Measurements from ENCODE around the gene NCOA4. TPM values are rescaled to one million over a fixed set of nuclear protein-coding genes. Genes with fewer than 3 reads are reported as not detected.
"Not testable (repeated sequence)": the region's sequence is repeated elsewhere in the genome, so short reads cannot be mapped to it uniquely, and the experiment has no call there.

The NCOA4 gene
- total RNA-seq, 1 donor from 2014 or later: 101 TPM

- Mint-ChIP-seq H3K4me1 (ENCODE audit: low read depth) (no peaks in the 10 kb centered on the region), H3K36me3 (ENCODE audit: low read depth) (no peaks in the 10 kb centered on the region), H3K27me3 (ENCODE audit: insufficient read depth) (peaks cover 5% of the 10 kb centered on the region), H3K4me3 (no peak overlapping the region), H3K9me3 (no peaks in the 10 kb centered on the region), H3K27ac (no peak overlapping the region)
- intact Hi-C loops (cut with micrococcal nuclease): no loop called here
- DNase-seq (ENCODE audit: low spot score): no peak
Measured at GRCh38 chr10:46062723-46063428, 32.5 kb upstream of the NCOA4 start.

DNA sequence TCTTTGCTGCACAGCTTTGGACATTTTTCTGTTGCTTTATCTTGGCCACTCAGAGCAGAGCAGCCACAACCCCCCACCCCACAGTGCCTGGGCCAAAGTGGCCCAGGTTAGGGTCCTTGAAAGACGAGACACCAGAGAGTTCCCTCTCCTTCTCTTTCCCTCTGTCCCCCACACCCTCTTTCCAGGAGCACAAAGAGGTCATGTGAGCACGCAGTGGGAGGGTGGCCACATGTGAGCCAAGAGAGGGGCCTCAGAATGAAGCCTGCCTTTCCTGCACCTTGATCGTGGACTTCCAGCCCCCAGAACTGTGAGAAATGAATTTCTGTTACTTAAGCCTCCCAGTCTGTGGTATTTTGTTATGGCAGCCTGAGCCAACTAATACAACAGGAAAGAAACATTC is 30.3 kb upstream of the NCOA4 start:
- no peaks in the 10 kb centered on the region for H3K9me3 Mint-ChIP-seq
- no peaks in the 10 kb centered on the region for H3K36me3 Mint-ChIP-seq (ENCODE audit: low read depth)
- peaks cover 5% of the 10 kb centered on the region for H3K27me3 Mint-ChIP-seq (ENCODE audit: insufficient read depth)
- H3K4me3 Mint-ChIP-seq: no peak overlapping the region
- intact Hi-C loops (cut with micrococcal nuclease): no loop called here
- no peak overlapping the region for H3K27ac Mint-ChIP-seq
- DNase-seq (ENCODE audit: low spot score): no peak
- no peaks in the 10 kb centered on the region for H3K4me1 Mint-ChIP-seq (ENCODE audit: low read depth)

- H3K27ac Mint-ChIP-seq; H3K9me3 Mint-ChIP-seq; H3K36me3 Mint-ChIP-seq (ENCODE audit: low read depth); intact Hi-C loops (cut with micrococcal nuclease); H3K4me3 Mint-ChIP-seq; H3K4me1 Mint-ChIP-seq (ENCODE audit: low read depth); DNase-seq (ENCODE audit: low spot score); H3K27me3 Mint-ChIP-seq (ENCODE audit: insufficient read depth): not testable (repeated sequence)
Measured at GRCh38 chr10:46057927-46058326, 27.5 kb upstream of the NCOA4 start.

- H3K4me3 Mint-ChIP-seq: no peak overlapping the region
- no peak for DNase-seq (ENCODE audit: low spot score)
- no peak overlapping the region for H3K27ac Mint-ChIP-seq
- no peaks in the 10 kb centered on the region for H3K36me3 Mint-ChIP-seq (ENCODE audit: low read depth)
- peaks cover 7% of the 10 kb centered on the region for H3K4me1 Mint-ChIP-seq (ENCODE audit: low read depth)
- peaks cover 2% of the 10 kb centered on the region for H3K27me3 Mint-ChIP-seq (ENCODE audit: insufficient read depth)
- intact Hi-C loops (cut with micrococcal nuclease): no loop called here
- no peaks in the 10 kb centered on the region for H3K9me3 Mint-ChIP-seq
Measured at GRCh38 chr10:46057038-46057437, 26.6 kb upstream of the NCOA4 start.

DNA sequence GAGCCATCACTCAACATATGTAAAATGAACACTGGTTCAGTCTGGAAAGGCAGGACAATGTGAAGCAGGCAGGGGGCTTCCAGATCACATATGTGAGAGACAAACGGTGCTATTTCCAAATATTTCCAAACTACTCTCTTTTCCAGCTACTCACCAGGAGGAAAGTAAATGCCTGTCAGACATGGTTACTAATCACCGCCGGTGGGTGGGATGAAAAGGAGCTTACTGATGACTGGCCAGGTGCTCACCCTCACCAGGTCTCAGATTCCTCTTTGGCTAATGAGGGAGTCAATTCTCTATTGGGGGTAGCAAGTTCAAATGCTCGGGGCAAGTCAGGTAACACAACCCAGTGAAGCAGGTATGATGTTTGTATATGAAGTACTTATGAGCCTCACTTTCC is 25.3 kb upstream of the NCOA4 start:
- intact Hi-C loops (cut with micrococcal nuclease): no loop called here
- Mint-ChIP-seq H3K36me3 (ENCODE audit: low read depth) (no peaks in the 10 kb centered on the region), H3K4me1 (ENCODE audit: low read depth) (peaks cover 7% of the 10 kb centered on the region), H3K27ac (no peak overlapping the region), H3K9me3 (no peaks in the 10 kb centered on the region), H3K27me3 (ENCODE audit: insufficient read depth) (peaks cover 9% of the 10 kb centered on the region), H3K4me3 (no peak overlapping the region)
- DNase-seq (ENCODE audit: low spot score): no peak

DNA sequence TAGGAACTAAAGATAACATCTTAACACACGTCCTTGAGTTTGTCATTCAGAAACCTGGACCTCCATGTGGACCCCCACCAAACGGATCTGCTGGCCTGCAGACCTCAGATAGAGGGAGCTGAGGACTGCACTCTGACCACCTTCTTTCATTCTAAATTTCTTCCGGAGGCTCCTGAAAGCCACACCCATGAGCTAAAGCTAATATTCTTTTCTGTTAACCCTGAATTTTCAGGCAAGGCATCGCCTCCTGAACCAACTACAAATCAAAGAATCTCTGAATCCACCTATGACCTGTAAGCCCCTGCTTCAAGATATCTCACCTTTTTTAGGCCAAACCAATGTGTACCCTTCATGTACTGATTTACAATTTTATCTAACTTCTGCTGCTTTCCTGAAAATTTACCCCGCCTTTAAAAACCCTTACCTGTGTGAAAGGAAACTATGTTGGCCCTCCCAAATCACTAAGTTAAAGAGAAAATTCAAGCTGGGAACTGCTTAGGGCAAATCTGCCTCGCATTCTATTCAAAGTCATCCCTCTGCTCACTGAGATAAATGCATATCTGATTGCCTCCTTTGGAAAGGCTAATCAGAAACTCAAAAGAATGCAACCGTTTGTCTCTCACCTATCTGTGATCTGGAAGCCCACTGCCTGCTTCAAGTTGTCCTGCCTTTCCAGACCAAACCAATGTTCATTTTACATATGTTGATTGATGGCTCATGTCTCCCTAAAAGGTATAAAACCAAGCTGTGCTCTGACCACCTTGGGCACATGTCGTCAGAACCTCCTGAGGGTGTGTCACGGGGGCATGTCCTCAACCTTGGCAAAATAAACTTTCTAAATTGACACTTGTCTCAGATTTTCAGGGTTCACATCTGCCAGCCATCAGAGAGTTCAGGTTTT is 23.4 kb upstream of the NCOA4 start:
- Mint-ChIP-seq H3K4me3 (no peak overlapping the region), H3K9me3 (no peaks in the 10 kb centered on the region), H3K36me3 (ENCODE audit: low read depth) (no peaks in the 10 kb centered on the region), H3K27ac (no peak overlapping the region), H3K27me3 (ENCODE audit: insufficient read depth) (peaks cover 10% of the 10 kb centered on the region), H3K4me1 (ENCODE audit: low read depth) (peaks cover 7% of the 10 kb centered on the region)
- intact Hi-C loops (cut with micrococcal nuclease): no loop called here
- DNase-seq (ENCODE audit: low spot score): no peak

DNA sequence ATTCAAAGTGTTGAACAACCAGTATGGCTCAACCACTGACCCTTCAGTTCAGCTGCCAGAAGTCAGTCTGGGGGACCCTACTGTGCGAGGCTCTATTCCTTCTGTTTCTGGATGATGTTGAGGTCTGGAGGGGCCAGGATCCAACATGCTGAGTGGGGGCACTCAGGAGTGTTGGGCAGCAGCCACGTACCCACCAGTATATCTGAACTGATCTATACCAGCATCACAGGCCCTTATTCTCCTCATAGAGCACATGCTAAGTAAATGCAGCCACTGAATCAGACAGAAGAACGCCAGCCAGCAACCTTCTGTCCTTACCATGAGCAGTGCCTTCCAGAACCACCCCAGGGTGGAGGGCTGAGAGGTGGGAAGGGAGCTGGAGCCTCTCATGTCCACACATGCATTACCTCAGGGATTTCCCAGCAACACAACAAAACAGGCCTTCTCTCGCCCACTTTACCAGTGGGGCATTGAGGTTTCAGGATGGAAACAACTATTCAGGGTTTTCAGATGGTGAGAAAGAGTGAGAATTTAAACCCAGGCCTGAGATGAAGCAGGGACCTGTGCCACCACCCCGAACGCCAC is 22.5 kb upstream of the NCOA4 start:
- H3K4me3 Mint-ChIP-seq: no peak overlapping the region
- DNase-seq (ENCODE audit: low spot score): no peak
- H3K27me3 Mint-ChIP-seq (ENCODE audit: insufficient read depth): peaks cover 14% of the 10 kb centered on the region
- H3K4me1 Mint-ChIP-seq (ENCODE audit: low read depth): peaks cover 7% of the 10 kb centered on the region
- intact Hi-C loops (cut with micrococcal nuclease): no loop called here
- no peaks in the 10 kb centered on the region for H3K36me3 Mint-ChIP-seq (ENCODE audit: low read depth)
- H3K9me3 Mint-ChIP-seq: no peaks in the 10 kb centered on the region
- H3K27ac Mint-ChIP-seq: no peak overlapping the region

- Mint-ChIP-seq H3K4me3 (no peak overlapping the region), H3K36me3 (ENCODE audit: low read depth) (no peaks in the 10 kb centered on the region), H3K4me1 (ENCODE audit: low read depth) (peaks cover 7% of the 10 kb centered on the region)
Measured at GRCh38 chr10:46052057-46052790, 21.8 kb upstream of the NCOA4 start.

DNA sequence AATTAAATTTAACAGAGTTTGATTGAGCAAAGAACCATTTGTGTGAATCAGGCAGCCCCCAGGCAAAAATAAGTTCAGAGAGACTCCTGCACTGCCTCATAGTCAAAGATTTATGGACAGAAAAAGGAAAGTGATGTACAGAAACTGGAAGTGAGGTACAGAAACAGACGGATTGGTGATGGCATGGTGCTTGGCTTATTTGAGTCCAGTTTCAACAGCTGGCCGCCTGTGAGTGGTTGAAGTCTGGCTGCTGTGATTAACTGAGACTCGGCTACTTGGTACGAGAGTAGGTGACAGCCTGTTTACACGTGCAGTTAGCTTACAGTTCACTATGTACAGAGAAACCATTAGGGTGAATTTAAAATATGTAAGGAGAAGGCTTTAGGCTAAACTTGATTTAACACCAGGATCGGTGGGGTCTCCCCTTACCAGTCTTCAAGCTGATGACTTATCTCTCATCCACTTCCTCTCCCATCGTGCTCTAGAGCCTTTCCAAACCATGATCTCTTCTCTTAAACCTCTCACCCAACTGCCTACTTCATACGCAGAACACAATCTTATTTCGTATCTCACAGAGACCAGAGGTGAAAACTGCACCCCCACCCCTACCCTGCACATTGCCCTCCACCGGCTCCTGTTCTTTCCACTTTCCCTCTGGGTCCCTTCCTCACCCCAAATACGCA is 20.7 kb upstream of the NCOA4 start:
- Mint-ChIP-seq H3K4me1 (ENCODE audit: low read depth) (peaks cover 7% of the 10 kb centered on the region), H3K27me3 (ENCODE audit: insufficient read depth) (peaks cover 18% of the 10 kb centered on the region), H3K27ac (no peak overlapping the region), H3K9me3 (no peaks in the 10 kb centered on the region), H3K36me3 (ENCODE audit: low read depth) (no peaks in the 10 kb centered on the region), H3K4me3 (no peak overlapping the region)
- DNase-seq (ENCODE audit: low spot score): no peak
- intact Hi-C loops (cut with micrococcal nuclease): no loop called here

More at GRCh38 chr10:46052057-46052790, 21.8 kb upstream of the NCOA4 start:
- Mint-ChIP-seq H3K27ac (no peak overlapping the region), H3K27me3 (ENCODE audit: insufficient read depth) (peaks cover 15% of the 10 kb centered on the region), H3K9me3 (no peaks in the 10 kb centered on the region)
- DNase-seq (ENCODE audit: low spot score): no peak
- intact Hi-C loops (cut with micrococcal nuclease): no loop called here

GRCh38 chr10:46049497-46049831 is 19.0 kb upstream of the NCOA4 start:
- H3K27me3 Mint-ChIP-seq (ENCODE audit: insufficient read depth): peaks cover 18% of the 10 kb centered on the region

GRCh38 chr10:46048152-46048551 is 17.7 kb upstream of the NCOA4 start:
- Mint-ChIP-seq H3K4me1 (ENCODE audit: low read depth) (no peaks in the 10 kb centered on the region), H3K4me3 (no peak overlapping the region), H3K9me3 (no peaks in the 10 kb centered on the region), H3K36me3 (ENCODE audit: low read depth) (no peaks in the 10 kb centered on the region), H3K27ac (no peak overlapping the region), H3K27me3 (ENCODE audit: insufficient read depth) (peaks cover 20% of the 10 kb centered on the region)
- DNase-seq (ENCODE audit: low spot score): no peak
- intact Hi-C loops (cut with micrococcal nuclease): no loop called here

More at GRCh38 chr10:46049497-46049831, 19.0 kb upstream of the NCOA4 start:
- DNase-seq (ENCODE audit: low spot score); H3K4me3 Mint-ChIP-seq; H3K4me1 Mint-ChIP-seq (ENCODE audit: low read depth); intact Hi-C loops (cut with micrococcal nuclease); H3K36me3 Mint-ChIP-seq (ENCODE audit: low read depth); H3K9me3 Mint-ChIP-seq; H3K27ac Mint-ChIP-seq: not testable (repeated sequence)

GRCh38 chr10:46046261-46046660 is 15.8 kb upstream of the NCOA4 start, which contains the start of gene MSMB:
Gene MSMB, minus strand, starts transcription at chr10:46046269. Its CDS starts 32 bp downstream, at chr10:46046237.
- no peaks in the 10 kb centered on the region for H3K4me1 Mint-ChIP-seq (ENCODE audit: low read depth)
- no peak within 1 kb of the TSS for H3K27ac Mint-ChIP-seq
- no peaks in the 10 kb centered on the region for H3K36me3 Mint-ChIP-seq (ENCODE audit: low read depth)
- no peak for DNase-seq (ENCODE audit: low spot score)
- intact Hi-C loops (cut with micrococcal nuclease): no loop called here
- H3K27me3 Mint-ChIP-seq (ENCODE audit: insufficient read depth): peaks cover 23% of the 10 kb centered on the region
- no peaks in the 10 kb centered on the region for H3K9me3 Mint-ChIP-seq
- no peak within 1 kb of the TSS for H3K4me3 Mint-ChIP-seq
